Cardiac muscle cell (in vitro differentiated cells and primary cell): ENCODE data around the gene ZYX. TPM values are rescaled to one million over a fixed set of nuclear protein-coding genes. Genes with fewer than 3 reads are reported as not detected.
A peak's percentile ranks its signal among the peaks of the same experiment; 100 is the strongest.

Experiments used
- DNase-seq, 2 donors: peaks; one replicate each; pipeline versions ENCODE4 v3.0.0 to v3.0.0-alpha.2; 2010 to 2017; ENCODE audit warnings: low read depth in 1 of 2, low spot score in 1 of 2
- H3K27ac ChIP-seq: fragments of 200-600 bp; sonication (generic); 2 replicates; pipeline ENCODE4 v1.5.1; 2016
- H3K27me3 ChIP-seq: fragments of 200-600 bp; sonication (generic); 2 replicates; pipeline ENCODE4 v1.6.0; 2016; ENCODE audit warnings: control low read depth
- H3K36me3 ChIP-seq: fragments of 200-600 bp; sonication (generic); 2 replicates; pipeline ENCODE4 v1.5.1; 2016; ENCODE audit warnings: control low read depth
- H3K4me1 ChIP-seq: fragments of 200-600 bp; sonication (generic); 2 replicates; pipeline ENCODE4 v1.8.1; 2017; ENCODE audit warnings: low read depth, mild to moderate bottlenecking, mixed run types
- H3K4me3 ChIP-seq: fragments of 200-600 bp; sonication (generic); 2 replicates; pipeline ENCODE4 v1.5.1; 2016; ENCODE audit warnings: mild to moderate bottlenecking
- H3K9me3 ChIP-seq: fragments of 200-600 bp; sonication (generic); 2 replicates; pipeline ENCODE4 v1.5.1; 2017; ENCODE audit warnings: low read depth, mild to moderate bottlenecking, control low read depth
- polyA plus RNA-seq: library from polyadenylated mRNA; unstranded; fragments of >200 nt; fragmentation: Nextera tagmentation; extraction: Ambion mirVana; gene quantifications from 2 replicates; pipeline ENCODE4 v1.2.1, GENCODE V29; 2016
- total RNA-seq: library from RNA; depleted of rRNA; stranded (reverse); fragments of >200 nt; gene quantifications from 2 replicates; pipeline ENCODE4 v1.2.3, GENCODE V29; 2016
- TF ChIP-seq, protein P1 (sequence below): IDR thresholded peaks from 2 replicates; pipeline ENCODE4 v1.5.1; 2012; ENCODE audit warnings: low read depth, mild to moderate bottlenecking, low read length

ZYX gene
- total and polyA plus RNA-seq, 2 experiments from 2014 or later: 57.2 to 98.4 TPM

- no peaks in the 10 kb centered on the region for H3K4me1 ChIP-seq
- TF ChIP-seq, protein P1, sequence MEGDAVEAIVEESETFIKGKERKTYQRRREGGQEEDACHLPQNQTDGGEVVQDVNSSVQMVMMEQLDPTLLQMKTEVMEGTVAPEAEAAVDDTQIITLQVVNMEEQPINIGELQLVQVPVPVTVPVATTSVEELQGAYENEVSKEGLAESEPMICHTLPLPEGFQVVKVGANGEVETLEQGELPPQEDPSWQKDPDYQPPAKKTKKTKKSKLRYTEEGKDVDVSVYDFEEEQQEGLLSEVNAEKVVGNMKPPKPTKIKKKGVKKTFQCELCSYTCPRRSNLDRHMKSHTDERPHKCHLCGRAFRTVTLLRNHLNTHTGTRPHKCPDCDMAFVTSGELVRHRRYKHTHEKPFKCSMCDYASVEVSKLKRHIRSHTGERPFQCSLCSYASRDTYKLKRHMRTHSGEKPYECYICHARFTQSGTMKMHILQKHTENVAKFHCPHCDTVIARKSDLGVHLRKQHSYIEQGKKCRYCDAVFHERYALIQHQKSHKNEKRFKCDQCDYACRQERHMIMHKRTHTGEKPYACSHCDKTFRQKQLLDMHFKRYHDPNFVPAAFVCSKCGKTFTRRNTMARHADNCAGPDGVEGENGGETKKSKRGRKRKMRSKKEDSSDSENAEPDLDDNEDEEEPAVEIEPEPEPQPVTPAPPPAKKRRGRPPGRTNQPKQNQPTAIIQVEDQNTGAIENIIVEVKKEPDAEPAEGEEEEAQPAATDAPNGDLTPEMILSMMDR: no peak
- H3K4me3 ChIP-seq: no peak overlapping the region
- no peaks in the 10 kb centered on the region for H3K27me3 ChIP-seq
- DNase-seq: peak in 1 of 2 donors; percentile 44
- no peak overlapping the region for H3K27ac ChIP-seq
- no peaks in the 10 kb centered on the region for H3K9me3 ChIP-seq
- peaks cover 25% of the 10 kb centered on the region for H3K36me3 ChIP-seq
These were observed 11.7 kb downstream of the ZYX start for GRCh38 chr7:143392875-143393266.

- peaks cover 20% of the 10 kb centered on the region for H3K36me3 ChIP-seq
These were observed 12.3 kb downstream of the ZYX start for GRCh38 chr7:143393267-143394041.

DNA sequence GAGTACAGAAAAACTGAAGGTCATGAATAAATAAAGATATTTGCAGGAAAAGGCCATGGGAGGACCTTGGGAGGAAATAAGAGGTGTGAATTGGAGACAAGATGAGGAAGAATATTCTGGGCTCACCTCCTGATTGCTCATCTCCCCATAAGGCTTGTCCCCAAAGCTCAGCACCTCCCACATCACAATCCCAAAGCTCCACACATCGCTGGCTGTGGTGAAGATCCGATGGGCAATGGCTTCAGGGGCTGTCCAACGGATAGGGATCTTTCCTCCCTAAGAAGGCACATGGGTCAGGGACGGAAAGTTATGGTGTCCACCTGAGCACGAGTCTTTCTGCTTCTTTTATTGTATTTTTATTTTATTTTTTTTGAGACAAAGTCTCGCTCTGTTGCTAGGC is 12.9 kb downstream of the ZYX start:
- Histone ChIP-seq H3K9me3 (no peaks in the 10 kb centered on the region), H3K27ac (no peak overlapping the region), H3K4me1 (no peaks in the 10 kb centered on the region), H3K36me3 (peaks cover 16% of the 10 kb centered on the region), H3K4me3 (no peak overlapping the region), H3K27me3 (no peaks in the 10 kb centered on the region)
- TF ChIP-seq, protein P1: no peak
- DNase-seq: peak in 1 of 2 donors; percentile 21

More at GRCh38 chr7:143393267-143394041, 12.3 kb downstream of the ZYX start:
- TF ChIP-seq, protein P1: no peak
- Histone ChIP-seq H3K9me3 (no peaks in the 10 kb centered on the region), H3K27me3 (no peaks in the 10 kb centered on the region), H3K4me3 (no peak overlapping the region), H3K27ac (no peak overlapping the region), H3K4me1 (no peaks in the 10 kb centered on the region)
- DNase-seq: peak in 1 of 2 donors; percentile 82

DNA sequence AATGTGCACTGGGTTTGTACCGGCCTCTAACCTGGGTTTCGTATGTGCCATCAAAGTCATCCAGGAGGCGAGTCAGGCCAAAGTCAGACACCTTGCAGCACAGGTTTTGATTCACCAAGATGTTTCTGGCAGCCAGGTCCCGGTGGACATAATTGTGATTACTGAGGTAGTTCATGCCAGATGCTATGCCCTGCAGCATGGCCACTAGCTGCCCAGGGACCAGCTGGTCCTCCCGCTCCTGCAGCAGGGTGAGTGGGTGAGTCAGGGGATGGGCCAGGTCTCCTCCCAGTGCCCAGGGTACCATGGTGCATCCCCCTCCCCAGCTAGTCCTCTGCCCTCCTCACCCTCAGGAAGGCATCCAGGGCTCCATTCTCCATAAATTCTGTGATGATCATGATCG is 13.6 kb downstream of the ZYX start:
- Histone ChIP-seq H3K27ac (no peak overlapping the region), H3K4me3 (no peak overlapping the region), H3K4me1 (no peaks in the 10 kb centered on the region), H3K9me3 (no peaks in the 10 kb centered on the region), H3K27me3 (no peaks in the 10 kb centered on the region), H3K36me3 (peaks cover 9% of the 10 kb centered on the region)
- TF ChIP-seq, protein P1: no peak
- no peak for DNase-seq

- H3K36me3 ChIP-seq: peaks cover 4% of the 10 kb centered on the region
- no peaks in the 10 kb centered on the region for H3K27me3 ChIP-seq
- no peaks in the 10 kb centered on the region for H3K4me1 ChIP-seq
- TF ChIP-seq, protein P1: peak; percentile 36
- H3K4me3 ChIP-seq: no peak overlapping the region
- H3K9me3 ChIP-seq: no peaks in the 10 kb centered on the region
- DNase-seq: peak in 1 of 2 donors; percentile 49
- H3K27ac ChIP-seq: no peak overlapping the region
These were observed 14.3 kb downstream of the ZYX start for GRCh38 chr7:143395187-143396149.
